ENCODE measurements around the gene GRIN2A.

- TF ChIP-seq CTCF (IDR thresholded peaks at IDR 0.05; ENCODE audit: poor library complexity) (peak; percentile 31), EZH2 (IDR thresholded peaks at IDR 0.05; ENCODE audit: borderline replicate concordance) (no peak)
Measured at GRCh38 chr16:10039220-10040096, 142.8 kb downstream of the GRIN2A start.

Data from hepatocyte (in vitro differentiated cells).